GM12875 (cell line): ENCODE results near the gene WNK3.

Experiments used
- H3K4me3 ChIP-seq: one replicate; pipeline ENCODE4 v1.5.1; 2011; ENCODE audit warnings: low read depth, low read length, control low read depth
- CTCF ChIP-seq: IDR thresholded peaks from 2 replicates; pipeline ENCODE4 v1.5.1; 2011; ENCODE audit warnings: low read depth, mild to moderate bottlenecking, control low read depth, inconsistent platforms, low read length, moderate library complexity, borderline replicate concordance; ENCODE audit not compliant: insufficient read depth

Gene WNK3

GRCh38 chrX:54291758-54292157 is 66.1 kb downstream of the WNK3 start:
- no peak for TF ChIP-seq CTCF
- no peak overlapping the region for H3K4me3 ChIP-seq

GRCh38 chrX:54288968-54289367 is 68.9 kb downstream of the WNK3 start:
- H3K4me3 ChIP-seq = no peak overlapping the region
- no peak for TF ChIP-seq CTCF

- no peak for TF ChIP-seq CTCF
- H3K4me3 ChIP-seq = no peak overlapping the region
Measured at GRCh38 chrX:54288277-54288676, 69.6 kb downstream of the WNK3 start.

- no peak for TF ChIP-seq CTCF
- no peak overlapping the region for H3K4me3 ChIP-seq
Measured at GRCh38 chrX:54281676-54282075, 76.2 kb downstream of the WNK3 start.

- no peak for TF ChIP-seq CTCF
- H3K4me3 ChIP-seq = no peak overlapping the region
Measured at GRCh38 chrX:54280466-54280865, 77.4 kb downstream of the WNK3 start.

GRCh38 chrX:54271664-54272063 is 86.2 kb downstream of the WNK3 start:
- no peak for TF ChIP-seq CTCF
- H3K4me3 ChIP-seq = no peak overlapping the region

- no peak for TF ChIP-seq CTCF
- no peak overlapping the region for H3K4me3 ChIP-seq
Measured at GRCh38 chrX:54248309-54248708, 109.5 kb downstream of the WNK3 start.
